PC-3 (cell line): ENCODE data around the gene LDOC1. TPM values are rescaled to one million over a fixed set of nuclear protein-coding genes. Genes with fewer than 3 reads are reported as not detected.
A peak's percentile ranks its signal among the peaks of the same experiment; 100 is the strongest.

ENCODE experiments used
- ATAC-seq: fragments of 200-7000 bp; cut with Tn5 transposase; 2 replicates; pipeline ENCODE4 v1.9.1; 2020; ENCODE audit warnings: mild to moderate bottlenecking, moderate library complexity
- Bru-seq: library from RNA; stranded (reverse); fragments of 400-500 nt; gene quantifications from one replicate; lab custom pipeline; 2021; lab: Mats Ljungman, UMichigan
- BruChase-seq, 2 experiments: library from RNA; stranded (reverse); fragments of 400-500 nt; gene quantifications; one replicate each; lab custom pipeline; 2021; lab: Mats Ljungman, UMichigan
- BruUV-seq: library from RNA; stranded (reverse); fragments of 400-500 nt; replicated peaks from 2 replicates; lab custom pipeline; 2021; lab: Mats Ljungman, UMichigan
- CTCF ChIA-PET: fragments of 300-600 bp; sonication (Branson Sonifier 250); formaldehyde crosslinking; loops from one replicate; lab custom pipeline; 2022; ENCODE audit warnings: antibody characterized with exemption; lab: Charles Lee
- POLR2A ChIA-PET: fragments of 300-600 bp; sonication (Branson Sonifier 250); formaldehyde crosslinking; loops from one replicate; lab custom pipeline; 2022; ENCODE audit warnings: antibody characterized with exemption; ENCODE audit not compliant: unreplicated experiment; lab: Charles Lee
- DNase-seq: peaks from one replicate; pipeline ENCODE4 v3.0.0-alpha.2; 2015
- H2AFZ ChIP-seq: fragments of 300-600 bp; sonication (generic); 2 replicates; pipeline ENCODE4 v1.6.0; 2016; ENCODE audit warnings: antibody characterized with exemption, low read length
- H3F3A ChIP-seq: fragments of 300-600 bp; sonication (generic); one replicate; pipeline ENCODE4 v1.6.0; 2017; ENCODE audit warnings: antibody characterized with exemption, low read length, control low read depth, mild to moderate bottlenecking; ENCODE audit not compliant: unreplicated experiment
- H3K27ac ChIP-seq: fragments of 300-600 bp; sonication (generic); 2 replicates; pipeline ENCODE4 v1.5.1; 2016; ENCODE audit warnings: mild to moderate bottlenecking, low read length
- H3K27me3 ChIP-seq: fragments of 300-600 bp; sonication (generic); 2 replicates; pipeline ENCODE4 v1.6.1; 2016; ENCODE audit warnings: low read length, mixed read lengths
- H3K36me3 ChIP-seq: fragments of 300-600 bp; sonication (generic); 2 replicates; pipeline ENCODE4 v1.6.1; 2016; ENCODE audit warnings: low read depth, mixed run types, low read length, mixed read lengths
- H3K4me1 ChIP-seq: fragments of 300-600 bp; sonication (generic); 2 replicates; pipeline ENCODE4 v1.5.1; 2016; ENCODE audit warnings: low read length; ENCODE audit not compliant: insufficient read depth
- H3K4me2 ChIP-seq: fragments of 300-600 bp; sonication (generic); 2 replicates; pipeline ENCODE4 v1.6.0; 2016; ENCODE audit warnings: low read length
- H3K4me3 ChIP-seq: fragments of 300-600 bp; sonication (generic); 2 replicates; pipeline ENCODE4 v1.5.1; 2016; ENCODE audit warnings: mild to moderate bottlenecking, low read length, mixed read lengths
- H3K79me2 ChIP-seq: fragments of 300-600 bp; sonication (generic); 2 replicates; pipeline ENCODE4 v1.6.1; 2017; ENCODE audit warnings: low read length, mixed read lengths
- H3K9ac ChIP-seq: fragments of 300-600 bp; sonication (generic); 2 replicates; pipeline ENCODE4 v1.6.0; 2016; ENCODE audit warnings: mild to moderate bottlenecking, low read length
- H3K9me2 ChIP-seq: fragments of 300-600 bp; sonication (generic); replicated peaks from 2 replicates; pipeline ENCODE4 v1.6.1; 2016; ENCODE audit warnings: mixed run types, low read length, mixed read lengths
- H3K9me3 ChIP-seq: fragments of 300-600 bp; sonication (generic); 2 replicates; pipeline ENCODE4 v1.6.1; 2016; ENCODE audit warnings: low read length, mixed read lengths
- H4K20me1 ChIP-seq: fragments of 300-600 bp; sonication (generic); 2 replicates; pipeline ENCODE4 v1.6.1; 2016; ENCODE audit warnings: low read length, mixed read lengths
- EZH2 ChIP-seq: fragments of 300-600 bp; sonication (generic); IDR thresholded peaks from one replicate; pipeline ENCODE4 v1.6.1; 2017; ENCODE audit warnings: antibody characterized with exemption, mild to moderate bottlenecking, low read length; ENCODE audit not compliant: unreplicated experiment
- EZH2phosphoT487 ChIP-seq: fragments of 300-600 bp; sonication (generic); IDR thresholded peaks from 2 replicates; pipeline ENCODE4 v1.6.1; 2018; ENCODE audit warnings: mild to moderate bottlenecking, antibody characterized with exemption, low read length, borderline replicate concordance
- intact Hi-C: fragments of 100-400 bp; cut with micrococcal nuclease; formaldehyde crosslinking; loops from 2 replicates; pipeline ENCODE4 v1.9.0; 2023
- long read RNA-seq: library from polyadenylated mRNA; unstranded; transcript quantifications from one replicate; pipeline ENCODE4 v2.0.0, GENCODE V29; 2021; ENCODE audit not compliant: unreplicated experiment
- total RNA-seq: library from RNA; depleted of rRNA; stranded (reverse); fragments of >200 nt; gene quantifications from 2 replicates; pipeline ENCODE4 v1.2.3, GENCODE V29; 2014; rRNA removed
- TF ChIP-seq, protein P1 (sequence below): fragments of 300-600 bp; sonication (generic); conservative IDR thresholded peaks from 2 replicates; pipeline ENCODE4 v1.5.1; 2017; ENCODE audit warnings: antibody characterized with exemption, low read depth, mild to moderate bottlenecking, low read length

Gene LDOC1
- total RNA-seq: 40.6 and 45.5 TPM in 2 replicates
- Bru-seq, nascent RNA: percentile 97 among the genes with signal in this experiment
- BruChase-seq, experiment 1, labeled RNA remaining after a 6-hour chase: percentile 99 among the genes with signal in this experiment
- percentile 98 among the genes with signal in this experiment for BruChase-seq, experiment 2, labeled RNA remaining after a 2-hour chase
- long read RNA-seq, transcript LDOC1-201 (1 exons, 1,381 nt): major isoform, 175 of 180 reads
- long read RNA-seq, partial matches to known transcripts: 0 of 180 reads
- long read RNA-seq, other reads (novel, unspliced or antisense): 3 of 180 reads

DNA sequence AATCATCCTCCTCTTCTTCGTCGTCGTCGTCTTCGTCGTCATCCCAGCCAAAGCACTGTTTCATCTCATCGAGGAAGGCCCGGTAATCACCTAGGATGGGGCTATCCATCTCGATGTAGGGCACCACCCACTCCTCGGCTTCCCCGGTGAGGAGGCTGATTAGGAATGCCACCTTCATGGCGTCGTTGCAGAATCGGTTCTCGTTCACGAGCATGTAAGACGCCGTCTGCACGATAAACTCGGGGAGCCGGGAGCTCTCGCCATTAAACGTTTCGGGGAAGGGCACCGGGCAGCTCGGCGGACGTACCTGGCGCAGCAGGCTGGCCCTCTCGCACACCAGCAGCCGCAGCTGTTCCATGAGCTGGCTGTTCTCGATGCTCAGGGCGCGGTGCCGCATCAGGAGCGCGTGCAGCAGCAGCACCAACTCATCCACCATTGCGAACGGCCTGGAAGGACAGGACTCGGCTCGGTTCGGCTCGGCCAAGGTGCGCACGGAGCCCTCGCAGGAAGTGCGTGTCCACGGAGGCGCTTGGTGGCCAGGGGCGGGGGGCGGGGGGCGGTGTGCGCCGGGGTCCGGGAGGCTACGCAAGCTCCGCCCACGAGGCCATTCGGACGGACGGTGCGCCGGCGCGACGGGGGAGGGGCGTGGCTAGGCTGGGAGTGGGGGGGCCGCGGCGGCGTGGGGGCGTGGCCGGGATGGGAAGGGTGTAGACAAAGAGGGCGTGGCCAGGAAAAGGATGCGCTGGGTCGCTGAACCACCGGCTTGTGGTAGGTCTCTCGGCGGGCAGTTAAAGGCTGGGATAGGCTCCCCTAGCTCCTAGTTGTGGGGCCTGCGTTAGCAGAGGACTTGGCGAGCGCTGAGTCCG, at the start of gene LDOC1:
LDOC1 (minus strand) TSS at position 544 of the 866 bp plus-strand sequence; CDS start at position 436, 108 bp downstream.
- peak within 1 kb of the TSS; percentile 93 for H2AFZ ChIP-seq
- ATAC-seq (peak; percentile 79), DNase-seq (peak; percentile 89)
- no peaks in the 10 kb centered on the region for H3F3A ChIP-seq
- H3K4me1 ChIP-seq: peaks cover 14% of the 10 kb centered on the region; the same call in 1 of the 2 replicates
- H3K9me3 ChIP-seq: no peaks in the 10 kb centered on the region
- H3K4me2 ChIP-seq: peak within 1 kb of the TSS; percentile 84
- peak within 1 kb of the TSS; percentile 93 for H3K9ac ChIP-seq
- intact Hi-C loops: loop anchor here (2.0 to 10.0 kb wide), 4 partner anchors 44 to 262 kb away; no protein-coding TSS in a partner anchor
- ChIA-PET POLR2A (interaction anchor here (0.5 to 0.6 kb wide), 4 partner anchors 14 to 411 kb away, joined by 3 to 5 read pairs (median 4); no protein-coding TSS in a partner anchor), CTCF (interaction anchor here (0.6 to 1.2 kb wide), 3 partner anchors 137 to 1529 kb away, joined by 3 to 6 read pairs (median 3); no protein-coding TSS in a partner anchor)
- H3K79me2 ChIP-seq: peaks cover 35% of the 10 kb centered on the region
- peak within 1 kb of the TSS; percentile 40 for H3K27ac ChIP-seq
- no peaks in the 10 kb centered on the region for H4K20me1 ChIP-seq
- TSS peak; percentile 77 for BruUV-seq
- peak within 1 kb of the TSS; percentile 99 for H3K4me3 ChIP-seq
- TF ChIP-seq EZH2phosphoT487 (no peak), EZH2 (no peak)
- TF ChIP-seq, protein P1, sequence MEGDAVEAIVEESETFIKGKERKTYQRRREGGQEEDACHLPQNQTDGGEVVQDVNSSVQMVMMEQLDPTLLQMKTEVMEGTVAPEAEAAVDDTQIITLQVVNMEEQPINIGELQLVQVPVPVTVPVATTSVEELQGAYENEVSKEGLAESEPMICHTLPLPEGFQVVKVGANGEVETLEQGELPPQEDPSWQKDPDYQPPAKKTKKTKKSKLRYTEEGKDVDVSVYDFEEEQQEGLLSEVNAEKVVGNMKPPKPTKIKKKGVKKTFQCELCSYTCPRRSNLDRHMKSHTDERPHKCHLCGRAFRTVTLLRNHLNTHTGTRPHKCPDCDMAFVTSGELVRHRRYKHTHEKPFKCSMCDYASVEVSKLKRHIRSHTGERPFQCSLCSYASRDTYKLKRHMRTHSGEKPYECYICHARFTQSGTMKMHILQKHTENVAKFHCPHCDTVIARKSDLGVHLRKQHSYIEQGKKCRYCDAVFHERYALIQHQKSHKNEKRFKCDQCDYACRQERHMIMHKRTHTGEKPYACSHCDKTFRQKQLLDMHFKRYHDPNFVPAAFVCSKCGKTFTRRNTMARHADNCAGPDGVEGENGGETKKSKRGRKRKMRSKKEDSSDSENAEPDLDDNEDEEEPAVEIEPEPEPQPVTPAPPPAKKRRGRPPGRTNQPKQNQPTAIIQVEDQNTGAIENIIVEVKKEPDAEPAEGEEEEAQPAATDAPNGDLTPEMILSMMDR: no peak
- no peaks in the 10 kb centered on the region for H3K36me3 ChIP-seq
- H3K27me3 ChIP-seq: no peaks in the 10 kb centered on the region
- H3K9me2 ChIP-seq: no peaks in the 10 kb centered on the region

- no peaks in the 10 kb centered on the region for H3K9me2 ChIP-seq
- H3K79me2 ChIP-seq: no peaks in the 10 kb centered on the region
- H3K36me3 ChIP-seq: no peaks in the 10 kb centered on the region
- DNase-seq (no peak), ATAC-seq (peak; percentile 6)
- H3K27ac ChIP-seq: peak overlapping the region; percentile 93
- no peaks in the 10 kb centered on the region for H3K9me3 ChIP-seq
- H3K27me3 ChIP-seq: no peaks in the 10 kb centered on the region
- CTCF ChIA-PET: interaction anchor here (0.7 kb wide), 1 partner anchor 456 kb away, joined by 4 read pairs; no protein-coding TSS in a partner anchor
- no peak overlapping the region for H2AFZ ChIP-seq
- H4K20me1 ChIP-seq: no peaks in the 10 kb centered on the region
- H3F3A ChIP-seq: no peaks in the 10 kb centered on the region
- no TSS peak for BruUV-seq
- H3K4me3 ChIP-seq: no peak overlapping the region
- POLR2A ChIA-PET: no interaction called here
- TF ChIP-seq, protein P1: no peak
- TF ChIP-seq EZH2 (no peak), EZH2phosphoT487 (no peak)
- intact Hi-C loops: loop anchor here (2.0 to 5.0 kb wide), 3 partner anchors 45 to 421 kb away; partner anchors contain the start of gene LDOC1
- H3K4me1 ChIP-seq: peaks cover 34% of the 10 kb centered on the region
- peak overlapping the region; percentile 66 for H3K4me2 ChIP-seq
- peak overlapping the region; percentile 57; the same call in 1 of the 2 replicates for H3K9ac ChIP-seq
Observed at GRCh38 chrX:141221611-141222010, 44.7 kb upstream of the LDOC1 start.
